Karpas-422 (cell line): ENCODE measurements around the gene OR4A5. TPM values are rescaled to one million over a fixed set of nuclear protein-coding genes. Genes with fewer than 3 reads are reported as not detected.
"Not testable (repeated sequence)": the region's sequence is repeated elsewhere in the genome, so short reads cannot be mapped to it uniquely, and the experiment has no call there.

ENCODE experiments used
- DNase-seq: peaks from one replicate; pipeline ENCODE4 v3.0.0-alpha.2; 2015
- H2AFZ ChIP-seq: fragments of 200-600 bp; sonication (generic); 2 replicates; pipeline ENCODE4 v1.6.1; 2014; ENCODE audit warnings: antibody characterized with exemption, low read length, mixed read lengths
- H3K27ac ChIP-seq: fragments of 200-600 bp; sonication (generic); 2 replicates; pipeline ENCODE4 v1.5.1; 2014; ENCODE audit warnings: mild to moderate bottlenecking, low read length, moderate library complexity
- H3K27me3 ChIP-seq: fragments of 200-600 bp; sonication (generic); 2 replicates; pipeline ENCODE4 v1.6.1; 2014; ENCODE audit warnings: low read length, mixed read lengths
- H3K36me3 ChIP-seq: fragments of 200-600 bp; sonication (generic); 2 replicates; pipeline ENCODE4 v1.6.1; 2014; ENCODE audit warnings: low read length, mixed read lengths; ENCODE audit not compliant: insufficient read depth
- H3K4me1 ChIP-seq: fragments of 200-600 bp; sonication (generic); 2 replicates; pipeline ENCODE4 v1.6.1; 2014; ENCODE audit warnings: mild to moderate bottlenecking, low read length, mixed read lengths
- H3K4me2 ChIP-seq: fragments of 200-600 bp; sonication (generic); 2 replicates; pipeline ENCODE4 v1.6.1; 2014; ENCODE audit warnings: low read length, low read depth, mild to moderate bottlenecking; ENCODE audit not compliant: poor library complexity, severe bottlenecking
- H3K4me3 ChIP-seq: fragments of 200-600 bp; sonication (generic); 2 replicates; pipeline ENCODE4 v1.5.1; 2014; ENCODE audit warnings: mild to moderate bottlenecking, antibody characterized with exemption, low read length, mixed read lengths
- H3K79me2 ChIP-seq: fragments of 200-600 bp; sonication (generic); 2 replicates; pipeline ENCODE4 v1.6.1; 2014; ENCODE audit warnings: mild to moderate bottlenecking, low read length, mixed read lengths
- H3K9ac ChIP-seq: fragments of 200-600 bp; sonication (generic); 2 replicates; pipeline ENCODE4 v1.6.0; 2014; ENCODE audit warnings: low read length
- H3K9me2 ChIP-seq: fragments of 200-600 bp; sonication (generic), shearing (Covaris generic); replicated peaks from 2 replicates; pipeline ENCODE4 v1.6.0; 2014; ENCODE audit warnings: mild to moderate bottlenecking, low read length, moderate library complexity; ENCODE audit not compliant: insufficient read depth
- H3K9me3 ChIP-seq: fragments of 300-700, 200-600 bp; sonication (generic); 2 replicates; pipeline ENCODE4 v1.6.1; 2014; ENCODE audit warnings: low read length, mixed read lengths
- H4K20me1 ChIP-seq: fragments of 200-600 bp; sonication (generic); 2 replicates; pipeline ENCODE4 v1.6.1; 2014; ENCODE audit warnings: mild to moderate bottlenecking, antibody characterized with exemption, low read length, low read depth; ENCODE audit not compliant: insufficient read depth
- total RNA-seq: library from RNA; depleted of rRNA; stranded (reverse); fragments of >200 nt; shearing (Covaris generic); gene quantifications from 2 replicates; pipeline ENCODE4 v1.2.3, GENCODE V29; 2014; ENCODE audit warnings: low replicate concordance; rRNA removed

Gene OR4A5, protein sequence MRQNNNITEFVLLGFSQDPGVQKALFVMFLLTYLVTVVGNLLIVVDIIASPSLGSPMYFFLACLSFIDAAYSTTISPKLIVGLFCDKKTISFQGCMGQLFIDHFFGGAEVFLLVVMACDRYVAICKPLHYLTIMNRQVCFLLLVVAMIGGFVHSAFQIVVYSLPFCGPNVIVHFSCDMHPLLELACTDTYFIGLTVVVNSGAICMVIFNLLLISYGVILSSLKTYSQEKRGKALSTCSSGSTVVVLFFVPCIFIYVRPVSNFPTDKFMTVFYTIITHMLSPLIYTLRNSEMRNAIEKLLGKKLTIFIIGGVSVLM
- total RNA-seq: not detected in 2 replicates

DNA sequence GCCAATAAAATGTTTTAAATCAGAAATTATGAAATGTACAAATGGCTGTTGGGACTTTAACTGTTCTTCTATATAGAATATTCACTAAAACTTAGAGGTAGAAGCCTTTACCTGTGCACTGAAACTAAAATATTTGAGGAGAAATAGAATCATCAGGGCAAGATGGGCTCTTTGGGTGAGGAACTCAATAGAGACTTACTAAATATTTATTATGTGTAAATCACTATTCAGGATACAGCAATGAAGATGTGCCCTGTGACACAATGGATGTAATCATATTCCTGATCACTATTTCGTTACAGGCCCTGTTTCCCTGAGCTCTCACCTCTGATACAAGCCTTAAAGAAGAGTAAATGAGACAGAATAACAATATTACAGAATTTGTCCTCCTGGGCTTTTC lies at the start of gene OR4A5:
Gene OR4A5 (plus strand): TSS at position 301 of the 400 bp plus-strand sequence. CDS start 53 bp downstream, at position 354.
- H4K20me1 ChIP-seq, H3K27ac ChIP-seq, H3K9me2 ChIP-seq, H3K36me3 ChIP-seq, H2AFZ ChIP-seq, H3K4me2 ChIP-seq, H3K4me1 ChIP-seq, H3K9ac ChIP-seq, H3K79me2 ChIP-seq, DNase-seq, H3K9me3 ChIP-seq, H3K4me3 ChIP-seq, H3K27me3 ChIP-seq: not testable (repeated sequence)

DNA sequence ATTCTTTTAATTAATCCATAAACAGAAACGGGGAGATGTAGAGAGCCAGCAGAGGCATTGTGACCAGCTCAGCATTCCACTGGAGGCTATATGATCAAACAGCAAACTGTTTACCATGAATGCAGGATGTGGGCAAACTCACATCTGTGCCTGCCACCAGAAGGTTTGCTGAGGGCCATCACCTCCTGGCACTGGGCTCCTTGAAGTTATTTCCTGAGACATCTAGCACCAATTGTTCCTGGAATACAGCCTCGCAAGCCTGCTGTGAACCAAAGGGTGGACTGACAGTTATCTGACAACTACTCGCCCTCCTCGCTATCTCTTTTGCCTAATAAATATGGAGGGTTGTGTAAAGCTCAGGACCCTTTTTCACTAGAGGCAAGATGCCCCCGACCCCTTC lies 13.5 kb downstream of the OR4A5 start:
- H3K27ac ChIP-seq, H3K36me3 ChIP-seq, H3K4me2 ChIP-seq, H3K9me3 ChIP-seq, H4K20me1 ChIP-seq, H3K79me2 ChIP-seq, H2AFZ ChIP-seq, H3K27me3 ChIP-seq, H3K4me1 ChIP-seq, DNase-seq, H3K9me2 ChIP-seq, H3K9ac ChIP-seq, H3K4me3 ChIP-seq: not testable (repeated sequence)

Other genes starting within 250 kb of the OR4A5 start
- gene OR4C46, start 102.8 kb upstream of the OR4A5 start, total RNA-seq: not detected in 2 replicates